NB4 (cell line): ENCODE data around the gene CDK8.

ENCODE experiments used
- DNase-seq: peaks from one replicate; pipeline ENCODE4 v3.0.0; 2010; ENCODE audit warnings: low read depth
- H3K4me3 ChIP-seq: one replicate; pipeline ENCODE4 v1.5.1; 2011; ENCODE audit warnings: mild to moderate bottlenecking, low read depth, low read length, moderate library complexity
- MYC ChIP-seq: IDR thresholded peaks from 2 replicates; pipeline ENCODE4 v1.6.1; 2011; ENCODE audit warnings: low read depth, low read length
- POLR2A ChIP-seq: IDR thresholded peaks from 2 replicates; pipeline ENCODE4 v1.6.1; 2011; ENCODE audit warnings: mild to moderate bottlenecking; ENCODE audit not compliant: insufficient read length; ENCODE audit errors: extremely low read depth
- TF ChIP-seq, protein P1 (sequence below): IDR thresholded peaks from one replicate; pipeline ENCODE4 v1.5.1; 2012; ENCODE audit warnings: low read depth, low read length
- TF ChIP-seq, protein P2 (sequence below): IDR thresholded peaks from 2 replicates; pipeline ENCODE4 v1.6.1; 2011; ENCODE audit warnings: low read depth, low read length

Gene CDK8

DNA sequence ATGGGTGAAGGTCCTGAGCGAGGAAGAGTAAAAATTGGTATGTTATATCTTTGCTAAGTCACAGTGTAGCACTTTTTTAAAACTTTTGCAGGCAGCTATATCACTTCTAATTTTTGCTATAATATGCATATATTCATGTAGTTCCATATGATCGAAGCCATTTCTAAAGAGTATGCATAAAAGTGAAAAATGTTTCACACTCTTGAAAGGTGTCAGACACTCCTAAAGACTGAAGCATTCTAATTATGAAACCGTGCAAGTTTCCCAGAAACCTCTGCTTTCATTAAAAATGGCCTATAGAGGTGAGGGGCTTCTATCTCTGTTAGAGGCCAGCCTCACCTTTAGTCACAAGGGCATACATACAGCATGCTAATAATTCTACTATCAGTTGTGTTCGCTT is 128.9 kb downstream of the CDK8 start:
- H3K4me3 ChIP-seq = no peak overlapping the region
- no peak for DNase-seq
- TF ChIP-seq, protein P1, sequence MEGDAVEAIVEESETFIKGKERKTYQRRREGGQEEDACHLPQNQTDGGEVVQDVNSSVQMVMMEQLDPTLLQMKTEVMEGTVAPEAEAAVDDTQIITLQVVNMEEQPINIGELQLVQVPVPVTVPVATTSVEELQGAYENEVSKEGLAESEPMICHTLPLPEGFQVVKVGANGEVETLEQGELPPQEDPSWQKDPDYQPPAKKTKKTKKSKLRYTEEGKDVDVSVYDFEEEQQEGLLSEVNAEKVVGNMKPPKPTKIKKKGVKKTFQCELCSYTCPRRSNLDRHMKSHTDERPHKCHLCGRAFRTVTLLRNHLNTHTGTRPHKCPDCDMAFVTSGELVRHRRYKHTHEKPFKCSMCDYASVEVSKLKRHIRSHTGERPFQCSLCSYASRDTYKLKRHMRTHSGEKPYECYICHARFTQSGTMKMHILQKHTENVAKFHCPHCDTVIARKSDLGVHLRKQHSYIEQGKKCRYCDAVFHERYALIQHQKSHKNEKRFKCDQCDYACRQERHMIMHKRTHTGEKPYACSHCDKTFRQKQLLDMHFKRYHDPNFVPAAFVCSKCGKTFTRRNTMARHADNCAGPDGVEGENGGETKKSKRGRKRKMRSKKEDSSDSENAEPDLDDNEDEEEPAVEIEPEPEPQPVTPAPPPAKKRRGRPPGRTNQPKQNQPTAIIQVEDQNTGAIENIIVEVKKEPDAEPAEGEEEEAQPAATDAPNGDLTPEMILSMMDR = no peak
- TF ChIP-seq, protein P2, sequence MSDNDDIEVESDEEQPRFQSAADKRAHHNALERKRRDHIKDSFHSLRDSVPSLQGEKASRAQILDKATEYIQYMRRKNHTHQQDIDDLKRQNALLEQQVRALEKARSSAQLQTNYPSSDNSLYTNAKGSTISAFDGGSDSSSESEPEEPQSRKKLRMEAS = no peak
- TF ChIP-seq MYC = no peak
- no peak for TF ChIP-seq POLR2A

DNA sequence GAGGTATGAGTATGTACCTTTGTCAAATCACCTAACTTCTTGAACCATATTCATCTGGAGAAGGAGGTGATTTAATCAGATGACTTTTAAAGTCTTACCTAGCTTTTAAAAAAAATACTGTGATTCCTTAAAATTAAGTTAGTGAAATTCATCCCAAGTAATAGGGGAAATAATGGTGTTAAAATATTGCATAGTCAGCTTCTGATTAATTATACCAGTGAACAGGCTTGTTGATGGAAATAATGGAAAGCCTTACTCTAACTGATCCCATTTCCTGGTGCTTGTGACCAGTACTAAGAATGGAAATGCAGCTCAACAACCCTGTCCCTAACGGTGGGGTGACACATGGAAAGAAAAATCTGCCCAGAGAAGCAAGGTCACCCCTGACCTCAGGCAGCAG is 130.7 kb downstream of the CDK8 start:
- H3K4me3 ChIP-seq = no peak overlapping the region

DNA sequence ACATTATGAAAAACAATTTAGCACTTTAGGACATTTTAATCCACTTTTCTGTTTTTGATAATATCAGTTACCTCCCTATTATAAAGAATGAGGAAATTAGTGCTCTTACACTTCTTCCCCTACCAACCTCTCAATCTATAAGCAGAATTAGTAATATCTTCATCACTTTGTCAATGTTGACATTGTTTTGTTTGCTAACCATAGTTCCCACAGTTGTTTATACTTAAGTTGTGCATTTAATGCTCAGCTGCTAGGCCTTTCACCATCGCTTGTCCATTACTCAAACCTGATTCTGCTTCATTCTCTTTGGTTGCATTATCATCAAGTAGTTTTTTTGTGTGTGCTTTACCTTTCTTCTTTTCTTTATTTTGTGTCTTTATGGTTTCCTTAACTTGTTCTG is 132.1 kb downstream of the CDK8 start:
- TF ChIP-seq MYC = no peak
- TF ChIP-seq POLR2A = no peak
- TF ChIP-seq, protein P2 = no peak
- TF ChIP-seq, protein P1 = no peak
- no peak overlapping the region for H3K4me3 ChIP-seq
- DNase-seq = no peak

More for the DNA sequence above, 130.7 kb downstream of the CDK8 start:
- TF ChIP-seq, protein P2 = no peak
- no peak for TF ChIP-seq POLR2A
- TF ChIP-seq, protein P1 = no peak
- TF ChIP-seq MYC = no peak
- no peak for DNase-seq

DNA sequence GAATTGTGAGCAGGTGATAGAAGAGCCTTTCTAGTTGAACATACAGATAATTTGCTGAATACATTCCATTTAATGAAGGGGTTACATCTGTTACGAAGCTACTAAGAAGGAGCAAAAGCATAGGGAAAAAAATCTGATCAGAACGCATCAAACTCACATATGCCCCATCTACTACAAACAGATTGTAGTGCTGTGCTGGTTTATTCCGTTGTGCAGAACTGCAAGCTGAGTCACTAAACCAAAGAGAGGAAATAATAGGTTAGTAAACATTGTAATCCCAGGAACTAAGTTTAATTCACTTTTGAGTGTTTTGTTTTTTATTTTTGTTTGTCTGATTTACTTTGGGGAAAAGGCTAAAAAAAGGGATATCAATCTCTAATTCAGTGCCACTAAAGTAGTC is 136.3 kb downstream of the CDK8 start:
- H3K4me3 ChIP-seq = no peak overlapping the region
- DNase-seq = no peak
- TF ChIP-seq, protein P1 = no peak
- TF ChIP-seq POLR2A (no peak), MYC (no peak)
- TF ChIP-seq, protein P2 = no peak

DNA sequence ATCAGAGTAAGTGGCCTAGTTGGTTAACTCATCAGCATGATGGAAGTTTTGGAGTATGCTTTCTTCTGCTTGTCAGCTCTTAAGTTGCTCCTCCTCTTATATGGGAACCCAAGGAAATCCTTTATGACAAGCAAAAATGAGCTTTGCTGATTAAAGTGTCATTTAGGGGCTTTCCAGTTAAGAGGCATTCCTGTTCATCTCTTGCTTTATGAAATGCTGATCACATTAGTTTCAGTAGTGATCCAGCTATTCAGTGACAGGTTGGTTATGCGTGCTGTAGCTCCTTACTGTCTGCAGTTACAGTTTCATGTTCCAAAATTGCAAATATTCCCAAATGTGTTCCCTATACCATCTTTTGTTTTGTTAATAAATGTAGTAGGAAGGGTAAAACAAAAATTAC is 146.6 kb downstream of the CDK8 start:
- TF ChIP-seq POLR2A (no peak), MYC (no peak)
- TF ChIP-seq, protein P1 = no peak
- TF ChIP-seq, protein P2 = no peak
- no peak for DNase-seq
- H3K4me3 ChIP-seq = no peak overlapping the region

DNA sequence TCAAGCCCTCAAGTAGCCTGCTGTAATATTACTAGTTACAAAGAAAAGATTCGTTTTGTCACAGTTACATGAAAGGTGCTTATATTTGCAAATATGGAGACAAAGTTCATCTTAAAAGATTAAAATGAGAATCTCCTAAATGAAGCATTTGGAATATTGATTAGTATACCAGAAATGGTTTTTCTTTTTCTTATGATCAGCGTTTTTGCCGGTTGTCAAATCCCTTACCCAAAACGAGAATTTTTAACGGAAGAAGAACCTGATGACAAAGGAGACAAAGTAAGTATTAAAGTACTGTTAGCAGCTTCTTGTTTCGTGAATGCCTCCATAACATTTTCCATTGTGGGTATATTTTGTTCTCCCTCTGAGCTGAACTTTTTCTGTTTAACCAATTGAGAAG is 147.1 kb downstream of the CDK8 start:
- no peak overlapping the region for H3K4me3 ChIP-seq
- TF ChIP-seq, protein P1 = no peak
- TF ChIP-seq, protein P2 = no peak
- no peak for TF ChIP-seq MYC
- no peak for TF ChIP-seq POLR2A
- no peak for DNase-seq
